ENCODE data around the gene MSI2. TPM values are rescaled to one million over a fixed set of nuclear protein-coding genes. Genes with fewer than 3 reads are reported as not detected.

MSI2 gene
- total and polyA plus RNA-seq, 2 donors (not counting 3 experiments of a cell fraction or from before 2014, with no cell fraction given), result 20.9 to 59.3 TPM

GRCh38 chr17:57420734-57421717 is 164.7 kb downstream of the MSI2 start:
- TF ChIP-seq MYC (IDR thresholded peaks at IDR 0.05; ENCODE audit: low read depth, low read length) (no peak), FOS (IDR thresholded peaks at IDR 0.05; ENCODE audit: borderline replicate concordance, insufficient read depth, low read length) (no peak), MAX (IDR thresholded peaks at IDR 0.05; ENCODE audit: insufficient read depth, insufficient read length) (no peak), EZH2 (IDR thresholded peaks at IDR 0.05; ENCODE audit: borderline replicate concordance, low read depth, low read length, severe bottlenecking) (no peak), POLR2A (IDR thresholded peaks at IDR 0.05; ENCODE audit: low read depth, low read length) (no peak), GATA2 (IDR thresholded peaks at IDR 0.05; ENCODE audit: insufficient read depth, insufficient read length, low read depth, low read length) (no peak), JUN (IDR thresholded peaks at IDR 0.05; ENCODE audit: borderline replicate concordance, insufficient read depth, insufficient read length, low read depth) (no peak), CTCF (IDR thresholded peaks at IDR 0.05; ENCODE audit: extremely low read depth in 1 of 2, insufficient read depth in 1 of 2, low read depth in 1 of 2, low read length in 2 of 2) (no peak), POLR2AphosphoS5 (IDR thresholded peaks at IDR 0.05; ENCODE audit: insufficient read depth, low read depth, low read length) (no peak)
- peaks cover 23% of the 10 kb centered on the region for H3K4me1 ChIP-seq (ENCODE audit: control insufficient read depth, extremely low read depth, insufficient read depth, low read length)
- FAIRE-seq, result no peak
- H3K9me3 ChIP-seq (replicated peaks; ENCODE audit: control insufficient read depth, insufficient read depth, low read length), result no peaks in the 10 kb centered on the region
- dilution Hi-C loops (cut with MboI; ENCODE audit: extremely low pct_ligation_motif_present, low sequenced_read_pairs), result no loop called here
- no peak overlapping the region for H2AFZ ChIP-seq (ENCODE audit: low read depth, low read length)
- intact Hi-C loops (cut with micrococcal nuclease), result loop anchor here (5.0 kb wide), 1 partner anchor 44 kb away; no protein-coding TSS in a partner anchor
- H3K4me3 ChIP-seq (replicated peaks in 1 of 3; ENCODE audit: insufficient read depth in 1 of 3, low read depth in 1 of 3, low read length in 3 of 3), result no peak overlapping the region
- CTCF ChIA-PET, result interaction anchor here (0.6 to 1.7 kb wide), 6 partner anchors 10 to 327 kb away, joined by 3 to 10 read pairs (median 4); no protein-coding TSS in a partner anchor
- peaks cover 6% of the 10 kb centered on the region for H4K20me1 ChIP-seq (replicated peaks; ENCODE audit: control insufficient read depth, extremely low read depth, insufficient read depth, low read length)
- no peaks in the 10 kb centered on the region for H3K9me1 ChIP-seq (replicated peaks; ENCODE audit: control insufficient read depth, extremely low read depth, insufficient read depth, low read length)
- no peaks in the 10 kb centered on the region for H3K36me3 ChIP-seq (ENCODE audit: control insufficient read depth in 2 of 2, extremely low read depth in 1 of 2, insufficient read depth in 2 of 2, low read length in 2 of 2)
- H3K9ac ChIP-seq (replicated peaks; ENCODE audit: extremely low read depth, insufficient read depth, low read length), result no peak overlapping the region
- no peak for DNase-seq (ENCODE audit: low read depth, low spot score)
- POLR2A ChIA-PET, result no interaction called here
- no peak overlapping the region for H3K27ac ChIP-seq (ENCODE audit: insufficient read depth, low read depth, low read length)
- BruUV-seq (replicated peaks), result no TSS peak
- no peak overlapping the region for H3K4me2 ChIP-seq (ENCODE audit: insufficient read depth, low read length)
- H3K79me2 ChIP-seq (ENCODE audit: control insufficient read depth, insufficient read depth, low read length), result no peaks in the 10 kb centered on the region
- H3K27me3 ChIP-seq (ENCODE audit: control insufficient read depth in 2 of 2, insufficient read depth in 2 of 2, low read length in 2 of 2), result no peaks in the 10 kb centered on the region

Measured in endothelial cell of umbilical vein (primary cell).